HFFc6 (cell line): Measurements from ENCODE around the gene SUGCT. TPM values are rescaled to one million over a fixed set of nuclear protein-coding genes. Genes with fewer than 3 reads are reported as not detected.
A peak's percentile ranks its signal among the peaks of the same experiment; 100 is the strongest.

Experiments used
- DNase-seq: peaks from one replicate; pipeline ENCODE4 v3.0.0-alpha.2; 2018
- H3K27ac Mint-ChIP-seq: 2 replicates; pipeline ENCODE4 v1.8.0; 2020; ENCODE audit warnings: mild to moderate bottlenecking, mixed read lengths
- H3K27me3 Mint-ChIP-seq: 2 replicates; pipeline ENCODE4 v1.8.0; 2021; ENCODE audit warnings: mild to moderate bottlenecking, moderate library complexity, mixed read lengths; ENCODE audit not compliant: insufficient read depth
- H3K36me3 Mint-ChIP-seq: 2 replicates; pipeline ENCODE4 v1.8.0; 2021; ENCODE audit warnings: low read depth, mixed read lengths
- H3K4me1 Mint-ChIP-seq: 2 replicates; pipeline ENCODE4 v1.8.0; 2020; ENCODE audit warnings: low read depth, mixed read lengths
- H3K4me3 Mint-ChIP-seq: 2 replicates; pipeline ENCODE4 v1.8.0; 2020; ENCODE audit warnings: mild to moderate bottlenecking, moderate library complexity, mixed read lengths
- H3K9me3 Mint-ChIP-seq: 2 replicates; pipeline ENCODE4 v1.8.0; 2020; ENCODE audit warnings: mild to moderate bottlenecking, mixed read lengths
- total RNA-seq, 6 experiments: library from RNA; stranded (reverse); fragmentation: NEBNext Ultra II Directional; extraction: Animal tissue kit (Norgen Biotek cat#: 25700); gene quantifications; 2 replicates in 1 of 6; 3 replicates in 5 of 6; pipeline ENCODE4 v1.2.3, GENCODE V29; 2021
- TF ChIP-seq, protein P1 (sequence below): fragments of 200-600 bp; sonication (generic); IDR thresholded peaks from 2 replicates; pipeline ENCODE4 v1.5.0; 2021; ENCODE audit warnings: antibody characterized with exemption, mild to moderate bottlenecking

The SUGCT gene
- total RNA-seq, 6 experiments from 2014 or later: 12.9 to 20.1 (median 17.1) TPM

DNA sequence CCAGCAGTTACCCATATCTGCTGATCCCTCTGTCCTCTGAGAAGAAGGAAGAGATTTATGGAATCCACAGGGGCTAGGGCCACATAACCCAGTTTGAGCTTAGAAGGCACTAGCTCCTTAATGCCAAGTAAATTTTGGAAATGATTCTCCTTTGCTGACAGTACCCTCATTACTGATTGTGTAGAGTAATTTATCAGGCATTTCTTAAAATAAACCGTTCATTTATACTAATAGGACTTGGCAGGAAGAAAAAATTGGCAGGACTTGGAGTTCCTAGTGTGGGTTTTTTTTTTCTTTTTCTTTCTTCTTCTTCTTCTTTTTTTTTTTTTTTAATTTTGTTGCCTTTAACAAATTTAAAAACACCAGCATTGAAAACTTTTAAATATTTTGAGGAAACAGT lies 645.7 kb downstream of the SUGCT start:
- no peaks in the 10 kb centered on the region for H3K36me3 Mint-ChIP-seq
- TF ChIP-seq, protein P1, sequence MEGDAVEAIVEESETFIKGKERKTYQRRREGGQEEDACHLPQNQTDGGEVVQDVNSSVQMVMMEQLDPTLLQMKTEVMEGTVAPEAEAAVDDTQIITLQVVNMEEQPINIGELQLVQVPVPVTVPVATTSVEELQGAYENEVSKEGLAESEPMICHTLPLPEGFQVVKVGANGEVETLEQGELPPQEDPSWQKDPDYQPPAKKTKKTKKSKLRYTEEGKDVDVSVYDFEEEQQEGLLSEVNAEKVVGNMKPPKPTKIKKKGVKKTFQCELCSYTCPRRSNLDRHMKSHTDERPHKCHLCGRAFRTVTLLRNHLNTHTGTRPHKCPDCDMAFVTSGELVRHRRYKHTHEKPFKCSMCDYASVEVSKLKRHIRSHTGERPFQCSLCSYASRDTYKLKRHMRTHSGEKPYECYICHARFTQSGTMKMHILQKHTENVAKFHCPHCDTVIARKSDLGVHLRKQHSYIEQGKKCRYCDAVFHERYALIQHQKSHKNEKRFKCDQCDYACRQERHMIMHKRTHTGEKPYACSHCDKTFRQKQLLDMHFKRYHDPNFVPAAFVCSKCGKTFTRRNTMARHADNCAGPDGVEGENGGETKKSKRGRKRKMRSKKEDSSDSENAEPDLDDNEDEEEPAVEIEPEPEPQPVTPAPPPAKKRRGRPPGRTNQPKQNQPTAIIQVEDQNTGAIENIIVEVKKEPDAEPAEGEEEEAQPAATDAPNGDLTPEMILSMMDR: no peak
- DNase-seq: no peak
- H3K27me3 Mint-ChIP-seq: no peaks in the 10 kb centered on the region; the same call in 1 of the 2 replicates
- H3K4me1 Mint-ChIP-seq: peaks cover 13% of the 10 kb centered on the region
- H3K9me3 Mint-ChIP-seq: no peaks in the 10 kb centered on the region
- H3K27ac Mint-ChIP-seq: no peak overlapping the region
- no peak overlapping the region for H3K4me3 Mint-ChIP-seq

GRCh38 chr7:40782836-40783235 lies 648.0 kb downstream of the SUGCT start:
- H3K4me3 Mint-ChIP-seq: no peak overlapping the region
- H3K36me3 Mint-ChIP-seq: no peaks in the 10 kb centered on the region
- H3K4me1 Mint-ChIP-seq: peaks cover 13% of the 10 kb centered on the region
- TF ChIP-seq, protein P1: no peak
- DNase-seq: no peak
- no peaks in the 10 kb centered on the region for H3K27me3 Mint-ChIP-seq
- no peaks in the 10 kb centered on the region for H3K9me3 Mint-ChIP-seq
- no peak overlapping the region for H3K27ac Mint-ChIP-seq

GRCh38 chr7:40784176-40784575 lies 649.4 kb downstream of the SUGCT start:
- TF ChIP-seq, protein P1: no peak
- Mint-ChIP-seq H3K27ac (no peak overlapping the region), H3K9me3 (no peaks in the 10 kb centered on the region), H3K4me1 (peaks cover 13% of the 10 kb centered on the region), H3K4me3 (no peak overlapping the region), H3K27me3 (no peaks in the 10 kb centered on the region), H3K36me3 (no peaks in the 10 kb centered on the region)
- DNase-seq: no peak

- Mint-ChIP-seq H3K27ac (no peak overlapping the region), H3K4me1 (peaks cover 10% of the 10 kb centered on the region), H3K36me3 (no peaks in the 10 kb centered on the region), H3K4me3 (no peak overlapping the region), H3K27me3 (no peaks in the 10 kb centered on the region), H3K9me3 (no peaks in the 10 kb centered on the region)
- DNase-seq: no peak
- TF ChIP-seq, protein P1: no peak
Measured at GRCh38 chr7:40786909-40787308, 652.1 kb downstream of the SUGCT start.

DNA sequence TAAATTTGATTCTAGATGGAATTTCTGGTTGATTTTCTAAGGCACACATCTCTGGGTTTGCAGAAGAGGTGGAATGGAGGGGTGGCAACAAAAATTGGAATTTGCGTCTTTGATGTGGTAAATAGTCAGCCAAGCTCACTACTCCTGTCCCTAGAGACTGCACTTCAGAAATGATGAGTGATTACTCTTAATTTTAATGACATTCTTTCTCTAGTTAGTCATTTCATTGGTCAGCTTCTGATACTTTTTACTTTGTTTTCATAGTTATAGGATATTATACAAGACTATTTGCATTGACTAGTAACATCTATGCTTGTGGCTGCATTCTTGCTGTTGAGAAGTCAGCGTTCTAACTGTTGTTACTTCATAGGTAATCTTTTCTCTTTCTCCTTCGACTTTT lies 658.3 kb downstream of the SUGCT start:
- no peak overlapping the region for H3K4me3 Mint-ChIP-seq
- no peaks in the 10 kb centered on the region for H3K36me3 Mint-ChIP-seq
- H3K9me3 Mint-ChIP-seq: no peaks in the 10 kb centered on the region
- no peak overlapping the region for H3K27ac Mint-ChIP-seq
- peak; percentile 2 for DNase-seq
- TF ChIP-seq, protein P1: no peak
- peaks cover 32% of the 10 kb centered on the region for H3K4me1 Mint-ChIP-seq
- no peaks in the 10 kb centered on the region for H3K27me3 Mint-ChIP-seq

GRCh38 chr7:40795607-40796006 lies 660.8 kb downstream of the SUGCT start:
- no peak overlapping the region for H3K4me3 Mint-ChIP-seq
- no peaks in the 10 kb centered on the region for H3K9me3 Mint-ChIP-seq
- DNase-seq: no peak
- H3K27ac Mint-ChIP-seq: no peak overlapping the region
- TF ChIP-seq, protein P1: no peak
- peaks cover 33% of the 10 kb centered on the region for H3K4me1 Mint-ChIP-seq
- H3K36me3 Mint-ChIP-seq: no peaks in the 10 kb centered on the region
- no peaks in the 10 kb centered on the region for H3K27me3 Mint-ChIP-seq
